GM19239 (cell line): ENCODE measurements around the gene PPP1R12A.
"Not testable (repeated sequence)": the region's sequence is repeated elsewhere in the genome, so short reads cannot be mapped to it uniquely, and the experiment has no call there.

Source experiments
- DNase-seq: peaks from one replicate; pipeline ENCODE4 v3.0.0; 2011; ENCODE audit warnings: low spot score; ENCODE audit not compliant: insufficient read length
- FAIRE-seq: peaks from 2 replicates; lab custom pipeline; 2011; peaks lifted over from hg19 to GRCh38; lab: Jason Lieb, UNC

Gene PPP1R12A

GRCh38 chr12:79900199-79900598 is 34.7 kb downstream of the PPP1R12A start:
- no peak for DNase-seq
- FAIRE-seq = no peak

GRCh38 chr12:79897617-79898016 is 37.3 kb downstream of the PPP1R12A start:
- DNase-seq = no peak
- FAIRE-seq = no peak

GRCh38 chr12:79895804-79896203 is 39.1 kb downstream of the PPP1R12A start:
- DNase-seq (no peak), FAIRE-seq (no peak)

GRCh38 chr12:79895071-79895470 is 39.8 kb downstream of the PPP1R12A start:
- no peak for FAIRE-seq
- no peak for DNase-seq

GRCh38 chr12:79891506-79892162 is 43.3 kb downstream of the PPP1R12A start:
- no peak for DNase-seq
- no peak for FAIRE-seq

GRCh38 chr12:79887890-79888289 is 47.0 kb downstream of the PPP1R12A start:
- FAIRE-seq (no peak), DNase-seq (no peak)

- FAIRE-seq = peak; percentile 82
- DNase-seq = no peak
These were observed 47.9 kb downstream of the PPP1R12A start for GRCh38 chr12:79886917-79887519.

GRCh38 chr12:79885911-79886490 is 48.9 kb downstream of the PPP1R12A start:
- no peak for DNase-seq
- FAIRE-seq = no peak

GRCh38 chr12:79884401-79885006 is 50.4 kb downstream of the PPP1R12A start:
- FAIRE-seq (no peak), DNase-seq (no peak)

GRCh38 chr12:79883216-79883615 is 51.7 kb downstream of the PPP1R12A start:
- DNase-seq (no peak), FAIRE-seq (no peak)

GRCh38 chr12:79881351-79881750 is 53.5 kb downstream of the PPP1R12A start:
- DNase-seq (no peak), FAIRE-seq (no peak)

- DNase-seq, FAIRE-seq: not testable (repeated sequence)
These were observed 56.4 kb downstream of the PPP1R12A start for GRCh38 chr12:79878506-79878905.

- DNase-seq (no peak), FAIRE-seq (no peak)
These were observed 57.7 kb downstream of the PPP1R12A start for GRCh38 chr12:79877246-79877645.

- FAIRE-seq = no peak
- no peak for DNase-seq
These were observed 60.2 kb downstream of the PPP1R12A start for GRCh38 chr12:79874665-79875064.

- DNase-seq = no peak
- FAIRE-seq = no peak
These were observed 61.7 kb downstream of the PPP1R12A start for GRCh38 chr12:79873201-79873600.

GRCh38 chr12:79871621-79872020 is 63.3 kb downstream of the PPP1R12A start:
- FAIRE-seq (no peak), DNase-seq (no peak)

- no peak for FAIRE-seq
These were observed 64.0 kb downstream of the PPP1R12A start for GRCh38 chr12:79870916-79871315.

GRCh38 chr12:79859646-79860045 is 75.3 kb downstream of the PPP1R12A start:
- FAIRE-seq = no peak
- no peak for DNase-seq

More at GRCh38 chr12:79870916-79871315, 64.0 kb downstream of the PPP1R12A start:
- DNase-seq = no peak

GRCh38 chr12:79858518-79858917 is 76.4 kb downstream of the PPP1R12A start:
- DNase-seq = no peak
- no peak for FAIRE-seq

- DNase-seq (no peak), FAIRE-seq (no peak)
These were observed 77.2 kb downstream of the PPP1R12A start for GRCh38 chr12:79857675-79858074.

- DNase-seq = no peak
- FAIRE-seq = no peak
These were observed 84.1 kb downstream of the PPP1R12A start for GRCh38 chr12:79850610-79851299.
